ENCODE measurements around the gene RBP2.

The RBP2 gene

GRCh38 chr3:139476348-139476747 lies at the start of gene RBP2:
Gene RBP2 (minus strand): TSS chr3:139476516. CDS start chr3:139476459, 57 bp downstream.
- TF ChIP-seq CTCF (IDR thresholded peaks at IDR 0.05) (no peak), ZFX (IDR thresholded peaks at IDR 0.05; ENCODE audit: borderline replicate concordance) (no peak)
- H3K27ac ChIP-seq = no peak within 1 kb of the TSS

GRCh38 chr3:139524841-139525636 lies 48.7 kb upstream of the RBP2 start:
- TF ChIP-seq CTCF (IDR thresholded peaks at IDR 0.05) (no peak), ZFX (IDR thresholded peaks at IDR 0.05; ENCODE audit: borderline replicate concordance) (no peak)

GRCh38 chr3:139523718-139524117 lies 47.4 kb upstream of the RBP2 start:
- TF ChIP-seq ZFX (IDR thresholded peaks at IDR 0.05; ENCODE audit: borderline replicate concordance) = no peak
- no peak overlapping the region for H3K27ac ChIP-seq

More at GRCh38 chr3:139524841-139525636, 48.7 kb upstream of the RBP2 start:
- no peak overlapping the region for H3K27ac ChIP-seq

- no peak overlapping the region for H3K27ac ChIP-seq
- TF ChIP-seq CTCF (IDR thresholded peaks at IDR 0.05) = no peak
These were observed 46.9 kb upstream of the RBP2 start for GRCh38 chr3:139523166-139523565.

GRCh38 chr3:139522421-139522820 lies 46.1 kb upstream of the RBP2 start:
- TF ChIP-seq ZFX (IDR thresholded peaks at IDR 0.05; ENCODE audit: borderline replicate concordance) (no peak), CTCF (IDR thresholded peaks at IDR 0.05) (no peak)
- H3K27ac ChIP-seq = no peak overlapping the region

- TF ChIP-seq CTCF (IDR thresholded peaks at IDR 0.05) (no peak), ZFX (IDR thresholded peaks at IDR 0.05; ENCODE audit: borderline replicate concordance) (no peak)
- H3K27ac ChIP-seq = no peak overlapping the region
These were observed 45.5 kb upstream of the RBP2 start for GRCh38 chr3:139521816-139522215.

GRCh38 chr3:139521144-139521543 lies 44.8 kb upstream of the RBP2 start:
- H3K27ac ChIP-seq = no peak overlapping the region
- no peak for TF ChIP-seq ZFX (IDR thresholded peaks at IDR 0.05; ENCODE audit: borderline replicate concordance)
- TF ChIP-seq CTCF (IDR thresholded peaks at IDR 0.05) = no peak
